Vagina (tissue), 2 donors: ENCODE results near the gene CISD1.
"Not testable (repeated sequence)": the region's sequence is repeated elsewhere in the genome, so short reads cannot be mapped to it uniquely, and the experiment has no call there.

Experiments used
- CTCF ChIP-seq, 3 experiments: fragments of 450-650 bp in 2 of 3; fragments of 200-600 bp in 1 of 3; sonication (generic) in 1 of 3; IDR thresholded peaks; one replicate each; pipeline ENCODE4 v1.5.1; 2017 to 2019; ENCODE audit warnings: antibody characterized with exemption in 3 of 3, mild to moderate bottlenecking in 2 of 3, moderate library complexity in 2 of 3
- POLR2A ChIP-seq, 2 donors: fragments of 450-650 bp; IDR thresholded peaks; one replicate each; pipeline ENCODE4 v1.6.1; 2017; ENCODE audit warnings: antibody characterized with exemption in 2 of 2, mild to moderate bottlenecking in 2 of 2, moderate library complexity in 2 of 2
- POLR2AphosphoS5 ChIP-seq, 2 donors: sonication (generic); formaldehyde crosslinking; IDR thresholded peaks; one replicate each; pipeline ENCODE4 v1.9.0; 2017; ENCODE audit warnings: antibody characterized with exemption in 2 of 2, mild to moderate bottlenecking in 2 of 2, low read depth in 1 of 2; ENCODE audit not compliant: insufficient read depth in 1 of 2

- TF ChIP-seq POLR2AphosphoS5 (IDR thresholded peaks at IDR 0.05; ENCODE audit: insufficient read depth in 1 of 2, low read depth in 1 of 2); CTCF (IDR thresholded peaks at IDR 0.05); POLR2A (IDR thresholded peaks at IDR 0.05): not testable (repeated sequence)
Observed at GRCh38 chr10:58256013-58256780, 12.8 kb upstream of the CISD1 start.
